GM12878 (cell line): ENCODE results near the gene DHCR7.

Experiments used
- BCLAF1 ChIP-seq: fragments of 450-650 bp; IDR thresholded peaks from 2 replicates; pipeline ENCODE4 v1.6.1; 2017; ENCODE audit warnings: antibody characterized with exemption, mild to moderate bottlenecking, moderate library complexity
- CTCF ChIP-seq, 3 experiments: IDR thresholded peaks in 2 of 3; conservative IDR thresholded peaks in 1 of 3; 2 replicates each; pipeline ENCODE4 v1.5.1; 2011; ENCODE audit warnings: low read depth in 3 of 3, low read length in 3 of 3, mild to moderate bottlenecking in 3 of 3, control low read depth in 2 of 3, moderate library complexity in 2 of 3, inconsistent platforms in 1 of 3, mixed read lengths in 1 of 3; ENCODE audit not compliant: control insufficient read depth in 2 of 3, insufficient read depth in 1 of 3; ENCODE audit errors: extremely low read depth in 1 of 3
- FOS ChIP-seq: IDR thresholded peaks from 3 replicates; pipeline ENCODE4 v1.6.1; 2011; ENCODE audit warnings: borderline replicate concordance; ENCODE audit not compliant: insufficient read length; ENCODE audit errors: extremely low read depth
- POLR2A ChIP-seq: IDR thresholded peaks from 2 replicates; pipeline ENCODE4 v1.6.1; 2011; ENCODE audit warnings: low read depth, mild to moderate bottlenecking, low read length
- RAD21 ChIP-seq: IDR thresholded peaks from 2 replicates; pipeline ENCODE4 v1.6.1; 2011; ENCODE audit warnings: mild to moderate bottlenecking, low read depth, low read length, moderate library complexity; ENCODE audit not compliant: insufficient read depth
- REST ChIP-seq: IDR thresholded peaks from 2 replicates; pipeline ENCODE4 v1.6.1; 2012; ENCODE audit warnings: mild to moderate bottlenecking, low read depth, low read length
- SIN3A ChIP-seq: IDR thresholded peaks from 2 replicates; pipeline ENCODE4 v1.6.1; 2012; ENCODE audit warnings: low read depth, low read length, improper control_type of control experiment
- SMC3 ChIP-seq: IDR thresholded peaks from 2 replicates; pipeline ENCODE4 v1.6.1; 2011; ENCODE audit warnings: low read length, improper control_type of control experiment, borderline replicate concordance
- SREBF1 ChIP-seq: IDR thresholded peaks from 2 replicates; pipeline ENCODE4 v1.6.1; 2012; ENCODE audit warnings: mild to moderate bottlenecking, low read length
- ZBTB40 ChIP-seq: fragments of 450-650 bp; IDR thresholded peaks from 2 replicates; pipeline ENCODE4 v1.6.1; 2016; ENCODE audit warnings: mild to moderate bottlenecking, moderate library complexity, borderline replicate concordance
- TF ChIP-seq, protein P1 (sequence below): IDR thresholded peaks from 2 replicates; pipeline ENCODE4 v1.6.1; 2012; ENCODE audit warnings: low read depth, low read length, improper control_type of control experiment

- TF ChIP-seq POLR2A (no peak), CTCF (IDR thresholded peaks at IDR 0.05 in 2 of 3, conservative IDR thresholded peaks at IDR 0.05 in 1 of 3; ENCODE audit: control insufficient read depth in 2 of 3, extremely low read depth in 1 of 3, insufficient read depth in 1 of 3, low read depth in 3 of 3, low read length in 3 of 3) (no peak), SREBF1 (no peak), SMC3 (no peak), REST (no peak), RAD21 (no peak), BCLAF1 (no peak), ZBTB40 (no peak), FOS (no peak), SIN3A (no peak)
- TF ChIP-seq, protein P1, sequence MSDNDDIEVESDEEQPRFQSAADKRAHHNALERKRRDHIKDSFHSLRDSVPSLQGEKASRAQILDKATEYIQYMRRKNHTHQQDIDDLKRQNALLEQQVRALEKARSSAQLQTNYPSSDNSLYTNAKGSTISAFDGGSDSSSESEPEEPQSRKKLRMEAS: no peak
These were observed 42.0 kb upstream of the DHCR7 start for GRCh38 chr11:71490044-71490730.
